GM23338 (cell line): ENCODE data around the gene BPIFB1. TPM values are rescaled to one million over a fixed set of nuclear protein-coding genes. Genes with fewer than 3 reads are reported as not detected.

ENCODE experiments used
- ATAC-seq: fragments of 200-7000 bp; cut with Tn5 transposase; 3 replicates; pipeline ENCODE4 v1.9.1; 2020
- DNase-seq: peaks from one replicate; pipeline ENCODE4 v3.0.0-alpha.2; 2015; ENCODE audit warnings: low spot score
- H2AFZ ChIP-seq: fragments of 200-600 bp; sonication (generic); 2 replicates; pipeline ENCODE4 v1.8.0; 2016; ENCODE audit warnings: antibody characterized with exemption, mild to moderate bottlenecking, moderate library complexity
- H3F3A ChIP-seq: fragments of 200-600 bp; sonication (generic); replicated peaks from 2 replicates; pipeline ENCODE4 v1.8.0; 2017; ENCODE audit warnings: antibody characterized with exemption, mixed run types, low read depth
- H3K27ac ChIP-seq: fragments of 200-600 bp; sonication (generic); 2 replicates; pipeline ENCODE4 v1.6.1; 2016; ENCODE audit warnings: low read depth
- H3K27me3 ChIP-seq: fragments of 200-600 bp; sonication (generic); 2 replicates; pipeline ENCODE4 v1.8.0; 2016; ENCODE audit warnings: mild to moderate bottlenecking, mixed run types, moderate library complexity; ENCODE audit not compliant: insufficient read depth
- H3K36me3 ChIP-seq: fragments of 200-600 bp; sonication (generic); 2 replicates; pipeline ENCODE4 v1.8.0; 2016; ENCODE audit warnings: mild to moderate bottlenecking; ENCODE audit not compliant: insufficient read depth
- H3K4me1 ChIP-seq: fragments of 200-600 bp; sonication (generic); 2 replicates; pipeline ENCODE4 v1.8.0; 2016; ENCODE audit warnings: mild to moderate bottlenecking, moderate library complexity; ENCODE audit not compliant: insufficient read depth
- H3K4me2 ChIP-seq: fragments of 200-600 bp; sonication (generic); 2 replicates; pipeline ENCODE4 v1.7.1; 2017; ENCODE audit warnings: mixed run types
- H3K4me3 ChIP-seq: fragments of 200-600 bp; sonication (generic); 2 replicates; pipeline ENCODE4 v1.6.1; 2016; ENCODE audit warnings: mixed run types
- H3K79me2 ChIP-seq: fragments of 200-600 bp; sonication (generic); replicated peaks from 2 replicates; pipeline ENCODE4 v1.8.0; 2017; ENCODE audit warnings: mild to moderate bottlenecking; ENCODE audit not compliant: insufficient read depth
- H3K9me2 ChIP-seq: fragments of 200-600 bp; sonication (generic); 2 replicates; pipeline ENCODE4 v1.8.0; 2017; ENCODE audit not compliant: insufficient read depth
- H4K20me1 ChIP-seq: fragments of 200-600 bp; sonication (generic); replicated peaks from 2 replicates; pipeline ENCODE4 v1.8.0; 2017; ENCODE audit warnings: mild to moderate bottlenecking; ENCODE audit not compliant: insufficient read depth
- H3K27ac Mint-ChIP-seq: 2 replicates; pipeline ENCODE4 v1.8.0; 2020; ENCODE audit warnings: inconsistent platforms, mild to moderate bottlenecking, moderate library complexity, mixed read lengths
- H3K27me3 Mint-ChIP-seq: 3 replicates; pipeline ENCODE4 v1.8.0; 2022; ENCODE audit warnings: low read depth, mild to moderate bottlenecking, moderate library complexity, mixed read lengths, inconsistent platforms; ENCODE audit not compliant: insufficient read depth, poor library complexity
- H3K36me3 Mint-ChIP-seq: 3 replicates; pipeline ENCODE4 v1.8.0; 2021; ENCODE audit warnings: low read depth, mild to moderate bottlenecking, inconsistent platforms, moderate library complexity, mixed read lengths
- H3K4me1 Mint-ChIP-seq: 3 replicates; pipeline ENCODE4 v1.8.0; 2020; ENCODE audit warnings: mild to moderate bottlenecking, inconsistent platforms, mixed read lengths
- H3K4me3 Mint-ChIP-seq: 3 replicates; pipeline ENCODE4 v1.8.0; 2021; ENCODE audit warnings: moderate library complexity, mild to moderate bottlenecking, inconsistent platforms, mixed read lengths
- H3K9me3 Mint-ChIP-seq: 3 replicates; pipeline ENCODE4 v1.8.0; 2020; ENCODE audit warnings: moderate library complexity, mild to moderate bottlenecking, inconsistent platforms, mixed read lengths
- CREB1 ChIP-seq: fragments of 250-450 bp; sonication (Bioruptor Pico); IDR thresholded peaks from 2 replicates; pipeline ENCODE4 v1.5.0; 2020; ENCODE audit warnings: low read depth, mild to moderate bottlenecking, moderate library complexity
- CTCF ChIP-seq, 2 experiments: fragments of 200-600 bp in 1 of 2; sonication (generic) in 1 of 2; conservative IDR thresholded peaks; 2 replicates each; pipeline versions ENCODE4 v1.5.1 to v1.6.1; 2016 to 2017; ENCODE audit warnings: antibody characterized with exemption in 2 of 2, low read depth in 2 of 2, mild to moderate bottlenecking in 2 of 2, moderate library complexity in 1 of 2
- ETS1 ChIP-seq: IDR thresholded peaks from 2 replicates; pipeline ENCODE4 v1.6.1; 2016; ENCODE audit warnings: antibody characterized with exemption
- EZH2 ChIP-seq: fragments of 200-600 bp; sonication (generic); IDR thresholded peaks from one replicate; pipeline ENCODE4 v1.8.0; 2017; ENCODE audit warnings: antibody characterized with exemption, mild to moderate bottlenecking, low read depth; ENCODE audit not compliant: unreplicated experiment
- EZH2phosphoT487 ChIP-seq: fragments of 200-600 bp; sonication (generic); IDR thresholded peaks from one replicate; pipeline ENCODE4 v1.8.1; 2018; ENCODE audit warnings: antibody characterized with exemption; ENCODE audit not compliant: unreplicated experiment
- JUNB ChIP-seq: IDR thresholded peaks from one replicate; pipeline ENCODE4 v1.6.1; 2016; ENCODE audit warnings: antibody characterized with exemption; ENCODE audit not compliant: unreplicated experiment
- NANOG ChIP-seq: IDR thresholded peaks from 2 replicates; pipeline ENCODE4 v1.6.1; 2016; ENCODE audit warnings: antibody characterized with exemption, borderline replicate concordance
- POLR2AphosphoS5 ChIP-seq: IDR thresholded peaks from 2 replicates; pipeline ENCODE4 v1.6.1; 2016; ENCODE audit warnings: antibody characterized with exemption, low read depth
- REST ChIP-seq: IDR thresholded peaks from one replicate; pipeline ENCODE4 v1.6.1; 2018; ENCODE audit warnings: antibody characterized with exemption; ENCODE audit not compliant: unreplicated experiment
- STAT1 ChIP-seq: IDR thresholded peaks from one replicate; pipeline ENCODE4 v1.6.1; 2016; ENCODE audit warnings: antibody characterized with exemption; ENCODE audit not compliant: unreplicated experiment
- ZNF114 ChIP-seq: fragments of 250-450 bp; sonication (Bioruptor Pico); IDR thresholded peaks from 2 replicates; pipeline ENCODE4 v1.5.0; 2020; ENCODE audit warnings: mild to moderate bottlenecking, moderate library complexity
- ZNF331 ChIP-seq: fragments of 250-450 bp; sonication (Bioruptor Pico); IDR thresholded peaks from 2 replicates; pipeline ENCODE4 v1.5.0; 2020; ENCODE audit warnings: low read depth, mild to moderate bottlenecking, moderate library complexity
- polyA plus RNA-seq: library from polyadenylated mRNA; unstranded; fragments of >200 nt; fragmentation: Nextera tagmentation; extraction: Ambion mirVana; gene quantifications from 2 replicates; pipeline ENCODE4 v1.2.1, GENCODE V29; 2016
- total RNA-seq: library from RNA; depleted of rRNA; stranded (reverse); fragments of >200 nt; shearing (Covaris generic); gene quantifications from 2 replicates; pipeline ENCODE4 v1.2.3, GENCODE V29; 2014

BPIFB1 gene
- total and polyA plus RNA-seq, 2 experiments from 2014 or later = not detected

DNA sequence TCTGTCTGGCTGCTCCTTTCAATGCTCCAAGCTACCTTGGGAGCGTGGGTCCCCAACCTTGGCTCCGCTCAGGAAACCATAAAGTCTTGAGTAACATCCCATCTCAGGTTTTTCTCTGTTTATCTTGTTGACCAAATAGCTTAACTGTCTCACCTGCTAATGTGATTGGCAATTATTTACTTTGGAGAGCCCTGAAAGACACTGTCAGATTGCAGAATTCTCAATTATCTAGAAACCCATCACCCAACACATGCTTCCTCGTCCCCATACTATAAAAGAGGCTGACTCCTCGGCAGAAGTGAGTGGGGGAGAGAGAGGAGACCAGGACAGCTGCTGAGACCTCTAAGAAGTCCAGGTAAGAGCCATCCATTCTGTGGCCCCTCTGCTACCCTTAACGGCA is 47.3 kb upstream of the BPIFB1 start, which contains the start of gene BPIFA1 (continued):
- no peak for TF ChIP-seq CREB1 (CRISPR knock-in tag)
- TF ChIP-seq ZNF331 (CRISPR knock-in tag) = no peak
- no peak for TF ChIP-seq REST
- TF ChIP-seq STAT1 = no peak
- no peak for TF ChIP-seq EZH2phosphoT487
- TF ChIP-seq JUNB = no peak
- no peak for TF ChIP-seq ZNF114 (CRISPR knock-in tag)
- no peak for TF ChIP-seq EZH2

DNA sequence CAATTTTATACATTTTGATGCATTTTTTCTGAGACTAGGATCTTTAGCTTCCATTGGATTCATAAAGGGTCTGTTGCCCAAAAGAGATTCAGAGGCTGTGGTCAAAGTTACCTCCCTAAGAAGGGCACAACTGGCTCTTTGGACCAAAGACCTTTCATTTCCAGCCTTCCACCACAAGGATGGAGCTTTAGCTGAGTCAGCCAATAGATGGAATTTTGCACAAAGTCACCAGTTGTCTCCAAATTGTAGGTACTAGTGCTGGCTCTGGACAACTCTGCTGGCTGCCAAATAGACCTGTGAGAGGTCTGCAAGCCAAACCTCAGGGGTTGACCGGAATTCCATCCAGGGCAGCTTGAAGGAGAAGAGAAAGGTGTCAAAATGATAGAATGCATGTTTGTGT is 46.7 kb upstream of the BPIFB1 start:
- no peaks in the 10 kb centered on the region; the same call in 1 of the 2 replicates for H3K9me2 ChIP-seq
- TF ChIP-seq EZH2 (no peak), NANOG (no peak), ETS1 (no peak), ZNF331 (CRISPR knock-in tag) (no peak), EZH2phosphoT487 (no peak), JUNB (no peak), REST (no peak), CREB1 (CRISPR knock-in tag) (no peak), POLR2AphosphoS5 (no peak), CTCF (conservative IDR thresholded peaks at IDR 0.05; ENCODE audit: low read depth in 2 of 2) (no peak), ZNF114 (CRISPR knock-in tag) (no peak), STAT1 (no peak)

More for the DNA sequence above, 46.7 kb upstream of the BPIFB1 start:
- Mint-ChIP-seq H3K36me3 (no peaks in the 10 kb centered on the region; the same call in 2 of the 3 replicates), H3K4me1 (no peaks in the 10 kb centered on the region; the same call in 2 of the 3 replicates), H3K9me3 (no peaks in the 10 kb centered on the region), H3K27me3 (no peaks in the 10 kb centered on the region), H3K27ac (no peak overlapping the region), H3K4me3 (no peak overlapping the region)
- Histone ChIP-seq H3K36me3 (no peaks in the 10 kb centered on the region), H3K4me2 (no peak overlapping the region), H3K27me3 (no peaks in the 10 kb centered on the region), H4K20me1 (no peaks in the 10 kb centered on the region), H3F3A (no peaks in the 10 kb centered on the region), H3K4me3 (no peak overlapping the region), H3K27ac (no peak overlapping the region), H2AFZ (no peak overlapping the region), H3K79me2 (no peaks in the 10 kb centered on the region), H3K4me1 (no peaks in the 10 kb centered on the region)
- ATAC-seq (no peak), DNase-seq (no peak)
